IMR-90 (cell line): ENCODE measurements around the gene DNASE1.

ENCODE experiments used
- BHLHE40 ChIP-seq: fragments of 150-350 bp; IDR thresholded peaks from 2 replicates; pipeline ENCODE4 v1.6.1; 2016; ENCODE audit warnings: mild to moderate bottlenecking, low read depth, low read length
- CTCF ChIP-seq: conservative IDR thresholded peaks from 2 replicates; pipeline ENCODE4 v1.5.1; 2012; ENCODE audit warnings: mild to moderate bottlenecking, low read depth, low read length, improper control_type of control experiment
- ELK1 ChIP-seq: fragments of 150-350 bp; IDR thresholded peaks from 2 replicates; pipeline ENCODE4 v1.6.1; 2016; ENCODE audit warnings: low read depth, mild to moderate bottlenecking, low read length, moderate library complexity, borderline replicate concordance
- FOS ChIP-seq: fragments of 150-350 bp; IDR thresholded peaks from 2 replicates; pipeline ENCODE4 v1.6.1; 2016; ENCODE audit warnings: low read depth, low read length
- MAFK ChIP-seq: IDR thresholded peaks from 2 replicates; pipeline ENCODE4 v1.6.1; 2012; ENCODE audit warnings: low read depth, low read length, improper control_type of control experiment
- MAZ ChIP-seq: IDR thresholded peaks from 2 replicates; pipeline ENCODE4 v1.6.1; 2012; ENCODE audit warnings: low read depth, mild to moderate bottlenecking, low read length, improper control_type of control experiment, moderate library complexity, borderline replicate concordance
- MXI1 ChIP-seq: IDR thresholded peaks from 2 replicates; pipeline ENCODE4 v1.6.1; 2012; ENCODE audit warnings: low read depth, mild to moderate bottlenecking, low read length, moderate library complexity, borderline replicate concordance
- NFE2L2 ChIP-seq: fragments of 150-350 bp; IDR thresholded peaks from 2 replicates; pipeline ENCODE4 v1.6.1; 2016; ENCODE audit warnings: low read depth, mild to moderate bottlenecking, low read length
- POLR2A ChIP-seq: IDR thresholded peaks from 2 replicates; pipeline ENCODE4 v1.6.1; 2012; ENCODE audit warnings: mild to moderate bottlenecking, low read depth, low read length
- RAD21 ChIP-seq: IDR thresholded peaks from 2 replicates; pipeline ENCODE4 v1.6.1; 2012; ENCODE audit warnings: low read length, improper control_type of control experiment
- SMC3 ChIP-seq: fragments of 150-350 bp; IDR thresholded peaks from 2 replicates; pipeline ENCODE4 v1.6.1; 2016; ENCODE audit warnings: low read depth, mild to moderate bottlenecking, antibody characterized with exemption, low read length, moderate library complexity
- TF ChIP-seq, protein P1 (sequence below): fragments of 150-350 bp; IDR thresholded peaks from 2 replicates; pipeline ENCODE4 v1.6.1; 2017; ENCODE audit warnings: mild to moderate bottlenecking, antibody characterized with exemption, low read length, low read depth

GRCh38 chr16:3664187-3664896 lies 9.9 kb downstream of the DNASE1 start:
- TF ChIP-seq CTCF: no peak
- no peak for TF ChIP-seq ELK1
- TF ChIP-seq MXI1: no peak
- TF ChIP-seq RAD21: no peak
- no peak for TF ChIP-seq MAFK
- no peak for TF ChIP-seq FOS
- no peak for TF ChIP-seq POLR2A
- no peak for TF ChIP-seq MAZ
- TF ChIP-seq BHLHE40: no peak
- TF ChIP-seq, protein P1, sequence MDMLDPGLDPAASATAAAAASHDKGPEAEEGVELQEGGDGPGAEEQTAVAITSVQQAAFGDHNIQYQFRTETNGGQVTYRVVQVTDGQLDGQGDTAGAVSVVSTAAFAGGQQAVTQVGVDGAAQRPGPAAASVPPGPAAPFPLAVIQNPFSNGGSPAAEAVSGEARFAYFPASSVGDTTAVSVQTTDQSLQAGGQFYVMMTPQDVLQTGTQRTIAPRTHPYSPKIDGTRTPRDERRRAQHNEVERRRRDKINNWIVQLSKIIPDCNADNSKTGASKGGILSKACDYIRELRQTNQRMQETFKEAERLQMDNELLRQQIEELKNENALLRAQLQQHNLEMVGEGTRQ: no peak
- TF ChIP-seq NFE2L2: no peak
- no peak for TF ChIP-seq SMC3
